Vagina (tissue), 2 donors: Measurements from ENCODE around the gene WDR38.

Experiments
- CTCF ChIP-seq, 3 experiments: fragments of 450-650 bp in 2 of 3; fragments of 200-600 bp in 1 of 3; sonication (generic) in 1 of 3; IDR thresholded peaks; one replicate each; pipeline ENCODE4 v1.5.1; 2017 to 2019; ENCODE audit warnings: antibody characterized with exemption in 3 of 3, mild to moderate bottlenecking in 2 of 3, moderate library complexity in 2 of 3
- POLR2A ChIP-seq, 2 donors: fragments of 450-650 bp; IDR thresholded peaks; one replicate each; pipeline ENCODE4 v1.6.1; 2017; ENCODE audit warnings: antibody characterized with exemption in 2 of 2, mild to moderate bottlenecking in 2 of 2, moderate library complexity in 2 of 2

- TF ChIP-seq CTCF (IDR thresholded peaks at IDR 0.05) = no peak
- no peak for TF ChIP-seq POLR2A (IDR thresholded peaks at IDR 0.05)
Observed at GRCh38 chr9:124857533-124858162, 4.4 kb downstream of the WDR38 start.
